Stimulated activated CD4-positive, alpha-beta T cell treated with anti-CD3 and anti-CD28 coated beads, Interleukin-4, amount 100 ng/mL, for 24 hours (primary cell): ENCODE measurements around the gene FAM135A.

ENCODE experiments used
- DNase-seq: peaks from one replicate; pipeline ENCODE4 v3.0.0-alpha.2; 2020

The FAM135A gene

GRCh38 chr6:70413114-70413991, at the start of gene FAM135A:
TSS of gene FAM135A (plus strand) at chr6:70413508. CDS start at chr6:70428343, 14,835 bp downstream.
- peak; percentile 93 for DNase-seq

GRCh38 chr6:70363741-70364493, 49.4 kb upstream of the FAM135A start:
- DNase-seq: no peak

DNA sequence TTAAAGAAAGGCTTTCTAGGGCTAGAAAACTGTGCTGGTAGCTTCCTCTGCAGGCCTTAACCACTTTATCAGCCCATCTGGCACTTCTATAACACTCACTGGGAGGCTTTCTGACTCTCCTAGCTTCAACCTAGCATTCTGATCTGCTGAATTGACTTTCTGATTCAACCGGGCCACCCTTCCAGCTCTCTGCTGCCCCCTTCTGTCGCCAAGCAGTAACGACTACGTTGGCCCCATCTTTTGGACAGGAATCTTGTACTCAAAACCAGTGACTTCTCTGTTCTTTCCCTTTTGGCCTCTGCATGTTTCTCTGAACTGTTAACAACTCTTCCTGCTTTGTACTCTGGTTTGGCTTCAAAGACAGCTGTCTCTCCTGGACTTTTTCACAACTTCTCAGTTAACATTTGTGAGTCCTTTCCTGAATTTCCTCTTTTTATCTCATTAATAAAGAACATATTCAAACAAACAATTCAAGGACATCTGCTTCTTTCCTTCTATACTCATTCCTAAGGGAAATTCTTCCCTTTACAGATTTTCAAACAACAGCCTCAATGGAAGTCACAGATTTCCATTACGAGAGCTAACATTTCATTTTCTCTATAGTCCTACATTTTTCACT, 43.9 kb upstream of the FAM135A start:
- DNase-seq: peak; percentile 67

DNA sequence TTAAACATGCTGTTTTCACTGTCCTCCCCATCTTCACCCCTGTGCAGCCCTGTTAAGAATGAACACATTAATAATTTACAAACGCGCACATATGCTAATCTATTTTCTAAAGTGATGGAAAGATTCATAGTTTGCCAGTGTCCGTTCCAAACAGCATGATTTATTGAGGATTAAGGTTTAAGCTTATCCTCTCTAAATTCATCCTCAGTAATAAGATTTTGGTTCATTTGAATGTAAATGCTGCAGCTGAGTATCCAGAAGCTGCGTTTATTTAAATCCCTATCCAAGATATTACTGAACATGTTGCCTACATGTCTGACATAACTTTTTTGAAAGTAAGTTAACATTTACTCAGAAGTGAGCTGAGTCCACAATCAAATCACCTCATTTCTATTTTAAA, 42.8 kb upstream of the FAM135A start:
- DNase-seq: no peak

GRCh38 chr6:70371454-70372105, 41.7 kb upstream of the FAM135A start:
- no peak for DNase-seq

DNA sequence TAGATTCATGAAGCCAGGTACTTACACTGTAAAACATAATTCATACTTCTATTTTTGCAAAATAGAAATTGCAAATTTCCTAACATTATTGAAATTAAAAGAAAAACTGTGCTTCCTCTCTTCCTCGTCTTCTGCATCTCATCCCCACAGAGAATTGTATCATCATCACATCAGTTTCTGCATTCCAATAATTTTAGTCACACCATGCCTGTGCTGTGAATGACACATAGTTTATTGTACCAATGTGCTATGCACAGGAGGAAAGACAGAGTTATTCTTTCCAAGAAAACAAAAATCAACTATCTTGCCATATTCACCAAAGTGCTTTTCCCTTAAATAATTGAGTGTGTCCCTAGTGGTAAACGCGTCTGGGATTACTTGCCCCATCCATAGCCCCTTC, 38.1 kb upstream of the FAM135A start:
- DNase-seq: no peak

DNA sequence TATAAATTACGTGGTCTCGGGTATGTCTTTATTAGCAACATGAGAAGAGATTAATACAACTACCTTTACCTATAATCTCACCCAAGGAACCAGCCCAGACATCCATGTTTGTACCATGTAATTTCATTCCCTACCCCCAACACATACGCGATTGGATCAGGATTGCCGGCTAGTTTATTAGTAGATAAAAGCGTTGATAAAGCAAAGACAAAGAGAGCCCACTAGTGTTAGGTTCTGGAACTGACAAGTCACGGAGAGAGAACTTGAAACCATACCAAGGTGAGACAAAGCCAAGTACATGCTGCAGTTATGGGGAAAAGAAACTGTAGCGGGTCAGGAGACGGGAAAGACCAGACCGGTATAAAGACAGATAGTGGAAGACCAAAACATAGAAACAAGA, 37.4 kb upstream of the FAM135A start:
- no peak for DNase-seq

DNA sequence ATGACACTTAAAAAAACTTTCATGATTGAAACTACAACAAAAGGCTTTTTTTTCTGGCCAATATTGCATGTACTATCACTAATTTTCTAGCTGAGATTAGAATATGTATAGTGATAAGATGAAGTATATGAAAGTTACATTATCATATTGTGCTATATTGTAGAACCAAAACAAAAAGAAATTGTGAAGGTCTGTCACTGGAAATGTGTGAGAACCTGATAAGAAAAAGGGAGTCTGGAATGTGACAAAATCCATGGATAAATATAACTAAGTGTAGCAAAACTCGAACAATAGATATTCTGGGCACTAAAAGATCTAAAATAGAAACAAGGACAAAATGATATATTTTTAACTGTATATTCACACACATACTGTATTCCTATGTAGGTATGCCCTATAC, 36.7 kb upstream of the FAM135A start:
- DNase-seq: no peak

GRCh38 chr6:70377372-70377771, 35.9 kb upstream of the FAM135A start:
- no peak for DNase-seq

DNA sequence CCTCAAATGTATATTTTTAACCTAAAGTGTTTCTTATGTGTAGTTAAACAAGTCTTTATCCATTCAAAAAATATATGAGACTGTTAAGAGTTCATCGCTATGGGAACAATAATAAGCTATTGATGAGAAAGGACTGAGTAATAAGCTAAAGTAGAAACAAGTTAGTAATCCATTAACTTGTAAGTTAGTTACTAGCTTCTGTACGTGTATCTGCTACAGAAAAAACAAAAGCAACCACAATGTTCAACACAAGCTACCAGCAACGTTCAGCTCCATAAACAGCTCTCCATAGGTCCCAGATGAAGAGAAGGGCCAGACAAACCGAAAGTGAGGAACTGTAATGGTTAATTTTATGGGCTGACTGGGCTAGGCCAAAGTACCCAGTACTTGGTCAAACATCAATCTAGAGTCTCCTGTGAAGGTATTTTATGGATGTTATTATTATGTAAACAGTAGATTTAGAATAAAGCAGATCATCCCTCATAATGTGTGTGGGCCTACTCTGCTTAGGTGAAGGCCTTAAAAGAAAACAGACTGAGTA, 33.8 kb upstream of the FAM135A start:
- no peak for DNase-seq

DNA sequence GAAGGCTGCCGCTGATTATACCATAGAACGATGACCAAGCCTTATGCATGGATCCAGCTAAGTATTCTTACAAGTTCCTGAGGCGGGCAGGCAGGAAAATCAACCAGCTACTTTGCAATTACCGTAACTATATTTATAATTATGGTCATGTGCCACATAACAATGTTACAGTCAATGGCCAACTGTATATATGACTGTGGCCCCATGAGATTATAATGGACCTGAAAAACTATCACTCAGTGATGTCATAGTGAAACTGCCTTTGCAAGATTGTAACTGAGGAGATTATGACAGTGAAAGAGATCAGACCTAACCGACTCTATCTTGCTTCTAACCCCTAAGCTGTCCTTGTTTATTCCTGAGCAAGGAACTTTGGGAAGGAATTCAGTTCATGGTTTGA, 33.1 kb upstream of the FAM135A start:
- DNase-seq: no peak

- no peak for DNase-seq
Observed at GRCh38 chr6:70380771-70381416, 32.4 kb upstream of the FAM135A start.

- no peak for DNase-seq
Observed at GRCh38 chr6:70381417-70381782, 31.9 kb upstream of the FAM135A start.

- DNase-seq: no peak
Observed at GRCh38 chr6:70385901-70386300, 27.4 kb upstream of the FAM135A start.

DNA sequence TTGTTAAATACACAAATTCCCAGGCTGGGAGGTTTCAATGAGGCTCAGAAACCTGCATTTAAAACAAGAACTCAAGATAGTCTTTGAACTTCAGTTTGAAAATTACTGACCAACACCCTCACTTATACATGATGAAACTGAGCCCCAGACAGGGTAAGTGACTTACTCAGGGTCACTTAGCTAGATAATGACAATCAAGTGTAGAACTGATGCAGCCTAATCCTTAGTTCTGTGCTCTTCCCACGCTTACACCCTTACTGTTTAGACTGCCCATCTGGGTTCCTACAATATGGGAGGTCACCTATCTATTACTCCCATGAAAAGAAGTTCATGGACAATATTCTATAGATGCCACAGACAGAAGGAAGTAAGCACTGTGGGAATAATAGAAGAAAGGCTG, 24.5 kb upstream of the FAM135A start:
- DNase-seq: no peak

DNA sequence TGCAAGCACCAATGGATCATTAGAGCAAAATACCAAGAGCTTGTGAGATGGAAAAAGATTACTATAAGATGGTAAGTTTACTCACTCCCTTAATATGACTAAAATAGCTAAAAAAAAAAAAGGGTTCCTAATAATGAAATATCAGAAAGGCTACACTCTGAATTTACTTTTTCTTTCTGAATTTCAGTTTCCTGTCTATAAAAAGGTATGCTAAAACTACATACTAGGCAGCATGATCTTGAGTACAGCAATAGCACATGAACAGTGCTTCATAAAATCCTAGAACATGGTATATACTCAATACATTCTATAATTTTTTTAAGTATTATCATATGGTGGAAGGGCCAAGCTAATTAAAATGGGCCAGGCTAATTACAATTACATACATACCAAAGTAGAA, 24.0 kb upstream of the FAM135A start:
- DNase-seq: no peak

DNA sequence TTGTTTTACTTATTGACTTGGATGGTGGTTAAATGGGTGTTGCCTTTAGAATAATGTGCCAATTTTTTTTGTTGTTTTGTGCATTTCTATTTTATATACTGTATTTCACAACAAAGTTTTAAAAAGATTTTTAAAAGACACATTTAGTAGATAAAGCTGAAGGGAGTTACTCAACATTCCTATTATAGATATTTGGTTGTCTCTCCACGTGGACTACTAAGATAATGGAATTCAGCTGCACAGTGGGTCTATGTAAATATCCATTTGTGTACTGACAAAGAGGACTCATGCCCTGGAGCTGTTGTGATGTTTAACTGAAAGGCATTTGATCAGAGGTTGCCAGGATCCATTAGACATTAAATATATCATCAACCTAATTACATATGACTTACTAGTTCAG, 23.2 kb upstream of the FAM135A start:
- no peak for DNase-seq

DNA sequence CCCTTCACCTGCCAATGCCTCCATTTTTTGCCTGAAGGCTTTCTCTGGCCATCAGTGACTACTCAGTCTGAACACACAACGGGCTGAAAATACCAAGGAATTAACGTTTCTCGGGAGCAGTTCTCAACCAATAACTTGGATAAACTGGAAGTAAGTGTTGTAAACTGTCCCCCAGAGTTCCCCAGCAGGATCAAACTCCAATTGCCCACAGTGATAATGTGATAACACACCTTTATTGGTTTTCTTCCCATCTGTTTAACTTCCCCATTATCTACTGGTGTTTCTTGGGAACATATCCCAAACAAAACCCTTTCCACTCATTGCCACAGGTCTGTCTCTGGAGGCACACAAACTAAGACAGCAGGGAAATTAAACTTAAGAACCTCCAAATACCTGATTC, 21.8 kb upstream of the FAM135A start:
- DNase-seq: no peak

DNA sequence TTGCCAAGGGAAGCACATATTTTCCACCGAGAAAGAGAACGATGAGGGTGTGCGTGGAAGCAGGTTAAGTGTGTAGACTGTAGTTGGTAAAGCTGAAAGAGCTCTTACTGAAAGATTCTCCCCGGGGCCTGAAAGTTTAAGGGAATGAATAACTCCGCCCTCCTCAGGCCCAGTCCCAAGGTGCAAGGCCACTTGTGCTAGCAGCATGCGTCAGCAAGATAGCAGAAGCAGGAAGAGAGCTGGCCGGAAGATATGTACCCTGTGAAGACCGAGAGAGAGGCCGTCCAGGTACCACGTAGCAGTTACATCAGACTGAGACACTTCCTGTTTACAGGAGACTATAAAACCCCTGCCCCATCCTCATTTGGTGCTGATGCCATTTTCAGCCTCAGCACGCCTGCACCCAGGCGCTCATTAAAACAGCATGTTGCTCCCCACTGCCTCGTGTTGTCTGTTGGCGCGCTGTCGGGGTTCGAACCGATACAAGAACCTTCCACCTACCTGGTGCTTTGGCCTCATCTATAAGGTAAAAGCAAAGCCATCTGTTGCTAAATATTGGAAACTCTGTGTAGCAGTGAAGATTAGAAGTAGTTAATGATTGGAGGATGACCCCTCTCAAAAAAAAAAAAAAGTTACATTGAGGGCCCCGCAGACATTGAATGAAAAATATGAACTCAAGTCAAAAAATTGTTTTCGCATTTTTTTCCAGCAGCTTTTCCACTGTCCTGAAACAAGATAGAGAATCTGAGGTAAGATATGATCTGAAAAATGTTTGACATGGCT, 18.6 kb upstream of the FAM135A start:
- no peak for DNase-seq

DNA sequence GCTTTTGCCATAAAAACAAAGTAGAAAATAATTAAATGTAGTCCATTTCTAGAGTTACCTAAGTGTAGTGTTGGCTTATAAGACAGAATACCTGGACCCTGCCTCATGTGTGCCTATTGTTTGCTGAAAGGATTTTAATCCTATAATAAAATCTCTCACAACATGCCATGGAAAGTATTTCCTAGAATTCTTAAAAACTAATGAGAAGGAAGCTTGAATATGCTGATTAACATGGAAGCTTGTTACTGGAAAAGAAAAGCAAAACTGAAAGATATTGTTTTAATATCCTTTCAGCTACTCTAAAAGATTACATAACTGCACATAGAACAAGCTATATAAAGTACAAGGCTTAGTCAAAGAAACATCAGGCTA, 18.0 kb upstream of the FAM135A start:
- no peak for DNase-seq

DNA sequence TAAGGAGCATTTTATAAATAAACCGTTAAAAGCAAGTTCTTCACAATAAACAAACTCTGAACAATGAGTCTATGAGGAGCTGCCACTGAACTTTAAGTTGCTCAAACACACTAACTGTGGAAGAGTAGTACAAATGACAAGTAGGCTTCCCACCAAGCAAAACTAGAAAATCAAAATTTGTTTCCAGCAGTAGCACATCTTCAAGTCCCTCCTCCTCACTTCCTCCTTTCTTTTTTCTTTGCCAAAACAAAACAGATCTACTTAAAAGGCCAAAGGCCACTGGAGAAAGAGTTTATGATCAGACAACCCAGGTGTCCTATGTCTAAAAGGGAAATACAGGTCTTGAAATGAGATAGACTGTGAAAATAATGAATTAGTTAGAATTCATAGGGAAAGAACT, 17.1 kb upstream of the FAM135A start:
- no peak for DNase-seq
